Activated naive CD4-positive, alpha-beta T cell treated with anti-CD3 and anti-CD28 coated beads, Interleukin-2, amount 50 U/mL, for 72 hours (primary cell): Measurements from ENCODE around the gene SLC22A1. TPM values are rescaled to one million over a fixed set of nuclear protein-coding genes. Genes with fewer than 3 reads are reported as not detected.
"Not testable (repeated sequence)": the region's sequence is repeated elsewhere in the genome, so short reads cannot be mapped to it uniquely, and the experiment has no call there.

Experiments used
- ATAC-seq, 2 donors: fragments of 150-1000 bp; cut with Tn5 transposase; 2 replicates each; pipeline ENCODE4 v1.10.0; 2021; ENCODE audit warnings: mild to moderate bottlenecking in 2 of 2, moderate library complexity in 2 of 2
- DNase-seq, 2 donors: peaks; one replicate each; pipeline ENCODE4 v3.0.0; 2021 to 2022; ENCODE audit warnings: low spot score in 2 of 2
- H3K27ac Mint-ChIP-seq, 2 donors: one replicate each; pipeline ENCODE4 v1.8.0; 2022; ENCODE audit warnings: mild to moderate bottlenecking in 2 of 2, mixed read lengths in 2 of 2
- H3K36me3 Mint-ChIP-seq, 2 donors: one replicate each; pipeline ENCODE4 v1.8.0; 2022; ENCODE audit warnings: mixed read lengths in 2 of 2
- H3K9me3 Mint-ChIP-seq, 2 donors: one replicate each; pipeline ENCODE4 v1.8.0; 2022; ENCODE audit warnings: mixed read lengths in 2 of 2
- total RNA-seq, 2 donors: library from RNA; stranded (reverse); gene quantifications; one replicate each; pipeline ENCODE4 v1.2.3, GENCODE V29; 2022

The SLC22A1 gene
- total RNA-seq, 2 donors from 2014 or later: 1.2 TPM; not detected in 1

- no peak for DNase-seq
- Mint-ChIP-seq H3K27ac (peak overlapping the region; percentile 56 to 69), H3K36me3 (peaks cover 0 to 14% of the 10 kb centered on the region in 2 donors), H3K9me3 (no peaks in the 10 kb centered on the region)
- ATAC-seq: no peak
Measured at GRCh38 chr6:160108077-160108476, 13.5 kb upstream of the SLC22A1 start.

- peak overlapping the region; percentile 10 to 57 for H3K27ac Mint-ChIP-seq
Measured at GRCh38 chr6:160110586-160111123, 11.0 kb upstream of the SLC22A1 start.

GRCh38 chr6:160111806-160112205 is 9.8 kb upstream of the SLC22A1 start:
- Mint-ChIP-seq H3K36me3 (peaks cover 2 to 4% of the 10 kb centered on the region in 2 donors), H3K27ac (no peak overlapping the region), H3K9me3 (no peaks in the 10 kb centered on the region)
- DNase-seq: no peak
- no peak for ATAC-seq

More at GRCh38 chr6:160110586-160111123, 11.0 kb upstream of the SLC22A1 start:
- Mint-ChIP-seq H3K36me3 (peaks cover 4 to 6% of the 10 kb centered on the region in 2 donors), H3K9me3 (no peaks in the 10 kb centered on the region)
- DNase-seq (no peak), ATAC-seq (no peak)

GRCh38 chr6:160112628-160113299 is 8.9 kb upstream of the SLC22A1 start:
- ATAC-seq (no peak), DNase-seq (no peak)
- H3K9me3 Mint-ChIP-seq: peaks cover 1 to 2% of the 10 kb centered on the region in 2 donors
- H3K27ac Mint-ChIP-seq: no peak overlapping the region
- H3K36me3 Mint-ChIP-seq: peaks cover 0 to 10% of the 10 kb centered on the region in 2 donors

- not testable (repeated sequence) for ATAC-seq, H3K9me3 Mint-ChIP-seq, DNase-seq, H3K27ac Mint-ChIP-seq
- H3K36me3 Mint-ChIP-seq: peaks cover 4 to 12% of the 10 kb centered on the region in 2 donors
Measured at GRCh38 chr6:160114536-160114935, 7.1 kb upstream of the SLC22A1 start.

- Mint-ChIP-seq H3K27ac (peak overlapping the region in 1 of 2 donors; percentile 14), H3K9me3 (peaks cover 4 to 5% of the 10 kb centered on the region in 2 donors), H3K36me3 (peaks cover 5 to 12% of the 10 kb centered on the region in 2 donors)
- DNase-seq: no peak
- ATAC-seq: no peak
Measured at GRCh38 chr6:160115421-160115820, 6.2 kb upstream of the SLC22A1 start.

- Mint-ChIP-seq H3K36me3 (peaks cover 5 to 12% of the 10 kb centered on the region in 2 donors), H3K27ac (no peak overlapping the region), H3K9me3 (peaks cover 4 to 5% of the 10 kb centered on the region in 2 donors)
- ATAC-seq (no peak), DNase-seq (no peak)
Measured at GRCh38 chr6:160116411-160116810, 5.2 kb upstream of the SLC22A1 start.

GRCh38 chr6:160117137-160117536 is 4.5 kb upstream of the SLC22A1 start:
- Mint-ChIP-seq H3K27ac (no peak overlapping the region), H3K36me3 (peaks cover 5 to 12% of the 10 kb centered on the region in 2 donors), H3K9me3 (peaks cover 4 to 5% of the 10 kb centered on the region in 2 donors)
- DNase-seq: no peak
- ATAC-seq: no peak

GRCh38 chr6:160118620-160119229 is 2.9 kb upstream of the SLC22A1 start:
- no peak for ATAC-seq

GRCh38 chr6:160120087-160120486 is 1.5 kb upstream of the SLC22A1 start:
- Mint-ChIP-seq H3K9me3 (peaks cover 4 to 5% of the 10 kb centered on the region in 2 donors), H3K36me3 (peaks cover 5 to 8% of the 10 kb centered on the region in 2 donors), H3K27ac (no peak overlapping the region)
- ATAC-seq: no peak
- DNase-seq: no peak

More at GRCh38 chr6:160118620-160119229, 2.9 kb upstream of the SLC22A1 start:
- DNase-seq: no peak
- Mint-ChIP-seq H3K27ac (no peak overlapping the region), H3K36me3 (peaks cover 5 to 11% of the 10 kb centered on the region in 2 donors), H3K9me3 (peaks cover 4 to 5% of the 10 kb centered on the region in 2 donors)

GRCh38 chr6:160121981-160122380 is 366 bp downstream of the SLC22A1 start:
- ATAC-seq (no peak), DNase-seq (no peak)
- Mint-ChIP-seq H3K36me3 (peaks cover 5 to 8% of the 10 kb centered on the region in 2 donors), H3K9me3 (peaks cover 4 to 5% of the 10 kb centered on the region in 2 donors), H3K27ac (peak overlapping the region in 1 of 2 donors; percentile 36)

- DNase-seq: no peak
- peaks cover 3 to 5% of the 10 kb centered on the region in 2 donors for H3K36me3 Mint-ChIP-seq
- peaks cover 2 to 3% of the 10 kb centered on the region in 2 donors for H3K9me3 Mint-ChIP-seq
- ATAC-seq: no peak
- no peak overlapping the region for H3K27ac Mint-ChIP-seq
Measured at GRCh38 chr6:160122744-160123143, 1.1 kb downstream of the SLC22A1 start.

- no peak for DNase-seq
- H3K36me3 Mint-ChIP-seq: peaks cover 0 to 5% of the 10 kb centered on the region in 2 donors
- peak in 1 of 2 donors; percentile 19 for ATAC-seq
- no peak overlapping the region for H3K27ac Mint-ChIP-seq
- H3K9me3 Mint-ChIP-seq: no peaks in the 10 kb centered on the region
Measured at GRCh38 chr6:160124007-160124406, 2.4 kb downstream of the SLC22A1 start.

GRCh38 chr6:160124605-160125004 is 3.0 kb downstream of the SLC22A1 start:
- no peak for DNase-seq
- ATAC-seq: no peak
- H3K9me3 Mint-ChIP-seq: no peaks in the 10 kb centered on the region
- peaks cover 0 to under 1% of the 10 kb centered on the region in 2 donors for H3K36me3 Mint-ChIP-seq
- H3K27ac Mint-ChIP-seq: peak overlapping the region in 1 of 2 donors; percentile 34

- H3K36me3 Mint-ChIP-seq, ATAC-seq, H3K27ac Mint-ChIP-seq, DNase-seq, H3K9me3 Mint-ChIP-seq: not testable (repeated sequence)
Measured at GRCh38 chr6:160125105-160125504, 3.5 kb downstream of the SLC22A1 start.

GRCh38 chr6:160127270-160128124 is 5.9 kb downstream of the SLC22A1 start:
- Mint-ChIP-seq H3K9me3 (no peaks in the 10 kb centered on the region), H3K36me3 (no peaks in the 10 kb centered on the region), H3K27ac (peak overlapping the region in 1 of 2 donors; percentile 86)
- no peak for DNase-seq
- ATAC-seq: no peak
